Middle frontal gyrus (tissue), 1 donor: ENCODE data around the gene FRAS1.
"Not testable (repeated sequence)": the region's sequence is repeated elsewhere in the genome, so short reads cannot be mapped to it uniquely, and the experiment has no call there.

Source experiments
- DNase-seq: peaks from one replicate; pipeline ENCODE4 v3.0.0-alpha.2; 2015; ENCODE audit warnings: low spot score; ENCODE audit errors: extremely low spot score

Gene FRAS1

DNA sequence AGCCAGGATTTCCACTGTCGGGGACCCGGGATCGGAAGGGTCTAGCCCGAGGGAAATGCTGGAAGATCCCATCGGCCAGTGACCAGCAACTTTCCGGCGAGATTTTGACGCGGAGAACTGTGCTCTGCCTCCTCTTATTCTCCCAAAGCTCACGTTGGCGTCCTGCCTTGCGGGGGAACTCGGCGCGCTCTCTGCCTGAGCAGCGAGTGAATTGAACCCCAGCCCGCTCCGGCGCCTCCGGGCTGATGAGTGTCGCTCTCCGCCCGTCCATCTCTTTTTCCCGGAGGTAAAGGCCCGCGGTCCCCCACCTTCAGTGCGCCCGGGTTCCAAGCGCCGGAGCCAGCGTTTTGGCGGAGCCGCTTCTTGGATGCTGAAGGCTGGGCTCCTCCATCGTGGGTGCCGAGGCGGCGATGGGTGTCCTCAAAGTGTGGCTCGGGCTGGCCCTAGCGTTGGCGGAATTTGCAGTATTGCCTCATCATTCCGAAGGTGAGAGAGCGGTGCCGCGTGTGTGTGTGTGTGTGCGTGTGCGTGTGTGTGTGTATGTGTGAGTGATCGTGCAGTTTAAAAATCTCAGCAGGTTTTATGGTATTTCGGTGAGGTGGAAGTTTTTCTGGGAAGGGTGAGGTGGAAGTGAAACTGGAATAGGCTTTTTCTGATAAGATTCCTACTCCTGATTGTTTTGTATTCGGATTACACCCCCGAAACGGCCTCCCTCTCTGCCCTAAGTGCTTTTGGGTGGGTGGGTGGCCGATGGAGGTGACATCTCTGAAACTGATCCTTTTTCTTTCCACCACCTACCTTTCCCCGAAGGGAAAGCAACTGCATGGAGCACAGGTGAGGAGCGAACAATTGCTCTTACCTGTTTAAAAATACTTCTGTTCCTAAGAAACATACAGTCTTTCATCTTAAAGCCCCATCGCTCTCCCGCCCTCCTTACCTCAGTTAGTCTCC, 752 bp downstream of the FRAS1 start:
- DNase-seq, result no peak

DNA sequence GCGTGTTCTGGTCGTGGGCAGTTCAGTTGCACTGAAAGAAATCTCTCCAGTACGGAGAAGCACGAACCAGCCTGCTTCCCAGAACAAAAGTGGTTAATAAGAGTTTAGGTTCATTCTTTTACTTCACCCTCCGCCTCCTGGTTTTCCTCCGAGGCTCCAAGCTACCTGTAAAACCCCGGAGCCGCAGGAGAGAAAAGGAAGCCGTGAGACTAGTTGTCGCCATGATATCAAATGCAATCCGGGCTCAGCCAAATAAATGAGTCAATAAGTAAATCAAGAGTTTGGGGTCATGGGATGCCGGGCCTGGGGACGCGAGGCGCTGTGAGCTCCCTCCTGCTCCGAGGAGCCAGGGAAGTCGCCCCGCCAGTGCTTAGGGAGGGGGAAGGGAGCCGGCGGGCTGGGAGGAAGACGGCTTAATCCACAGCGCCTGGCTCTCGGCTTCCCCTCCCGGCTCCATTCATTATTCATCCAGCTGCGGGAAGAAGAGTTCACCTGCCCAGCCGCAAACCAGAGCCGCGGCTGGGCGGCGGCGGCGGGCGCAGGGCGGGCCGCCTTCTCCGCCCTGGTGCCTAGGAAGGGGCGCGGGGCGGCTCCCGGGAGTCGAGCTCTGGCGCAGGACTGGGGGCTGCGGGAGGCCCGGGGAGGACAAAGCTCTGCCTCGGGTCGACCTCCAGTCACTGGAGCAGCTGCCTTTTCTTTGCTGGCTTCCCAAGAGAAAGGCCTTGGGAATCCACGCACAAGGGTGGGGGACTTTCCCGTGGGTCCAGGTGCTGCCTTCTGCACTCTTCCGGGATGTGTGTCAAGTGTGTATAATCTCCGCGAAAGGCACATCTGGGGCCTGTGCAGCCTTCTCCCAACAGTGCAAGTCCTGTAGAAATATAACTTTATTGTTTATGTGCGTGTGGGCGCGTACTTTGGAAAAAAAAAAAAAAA, 1.7 kb downstream of the FRAS1 start:
- no peak for DNase-seq

DNA sequence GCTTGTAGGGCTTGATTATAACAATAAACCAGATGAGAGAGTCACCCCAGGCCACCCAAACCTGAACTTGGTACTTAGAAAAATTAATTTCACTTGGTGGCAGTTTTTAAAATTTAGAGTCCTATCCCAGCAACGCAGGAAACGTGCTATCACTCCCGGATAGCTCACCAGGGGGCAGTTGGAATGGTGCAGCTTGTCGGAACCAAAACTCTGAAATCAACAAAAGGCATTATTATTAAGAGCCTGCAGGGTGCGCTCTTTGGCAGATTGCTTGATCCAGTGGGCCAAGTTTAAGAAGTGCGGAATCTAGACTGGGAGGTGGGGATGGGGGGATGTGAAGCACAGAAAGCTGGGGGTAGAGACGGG, 2.4 kb downstream of the FRAS1 start:
- DNase-seq, result no peak

DNA sequence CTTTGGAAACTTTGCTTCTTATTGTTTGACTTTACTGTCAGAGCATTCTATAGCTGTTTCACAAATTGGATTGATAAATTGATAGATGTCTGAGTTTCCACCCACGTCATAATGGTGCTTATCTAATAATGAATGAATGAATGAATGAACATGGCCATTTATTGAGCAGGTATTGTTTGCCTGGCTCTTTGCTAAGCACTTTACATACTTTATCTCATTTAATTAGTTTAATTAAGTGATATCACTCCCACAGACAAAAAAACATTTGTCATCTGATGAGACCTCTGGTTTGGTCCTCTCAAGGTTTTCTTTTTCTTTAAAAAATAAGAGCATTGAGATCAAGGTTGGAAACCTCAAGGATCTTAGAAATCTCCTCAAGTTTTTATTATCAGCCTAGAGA, 2.8 kb downstream of the FRAS1 start:
- no peak for DNase-seq

DNA sequence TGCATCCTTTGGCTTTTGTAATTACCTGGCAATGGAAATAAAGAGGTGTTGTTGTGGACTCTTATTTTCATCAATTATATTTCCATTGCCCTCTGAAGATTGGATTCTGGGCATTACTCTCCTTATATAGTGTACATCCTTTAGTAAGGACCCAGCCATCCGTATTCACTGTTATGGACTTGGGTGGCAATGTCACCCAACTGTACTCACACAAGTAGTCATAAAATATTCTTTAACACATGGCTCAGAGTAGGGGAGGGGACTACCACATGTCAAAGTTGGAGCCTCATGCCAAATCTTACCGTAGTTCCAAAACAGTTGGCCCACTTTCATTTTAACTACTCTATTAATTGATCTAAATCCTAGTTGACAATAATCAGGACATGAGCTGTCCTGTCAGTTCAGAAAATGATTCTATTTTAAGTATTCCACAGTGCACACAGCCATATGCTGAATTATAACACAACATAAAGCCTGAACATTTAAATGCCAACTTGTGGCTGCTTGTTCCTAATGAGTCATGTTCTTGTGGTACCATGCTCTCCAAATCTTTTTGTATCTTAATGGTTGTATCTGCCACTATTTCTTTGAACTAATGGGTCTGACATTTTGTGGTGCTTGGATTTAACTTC, 4.9 kb downstream of the FRAS1 start:
- DNase-seq, result no peak

DNA sequence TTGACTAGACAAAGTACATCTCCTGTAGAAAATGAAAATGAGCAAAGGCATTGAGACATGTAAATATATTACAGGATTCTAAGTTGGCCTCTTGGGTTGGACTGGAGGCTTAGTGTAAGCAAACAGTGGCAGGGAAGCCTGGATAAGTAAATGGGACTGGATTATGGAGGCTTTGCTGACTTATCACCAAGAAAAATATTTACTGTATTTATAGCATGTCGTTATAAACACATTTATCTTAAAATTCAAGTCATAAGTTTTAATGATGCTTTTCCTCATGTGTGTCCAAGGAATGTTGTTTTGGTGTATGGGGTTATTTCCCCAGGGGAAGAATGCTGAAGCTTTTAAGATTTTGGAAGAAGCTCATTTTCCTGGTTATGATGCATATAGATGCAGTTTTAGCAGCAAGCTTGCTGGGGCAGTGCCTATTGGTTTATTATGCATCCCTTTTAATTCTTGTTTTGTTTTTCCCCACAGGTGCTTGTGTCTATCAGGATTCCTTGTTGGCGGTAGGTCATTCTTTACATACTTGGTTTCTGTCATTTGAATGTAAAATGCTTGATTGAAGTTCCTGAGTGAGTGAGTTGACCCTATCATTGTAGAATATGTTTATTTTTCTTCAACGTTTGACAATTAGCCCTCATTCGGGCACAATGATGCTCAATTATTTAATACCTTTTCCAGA, 8.5 kb downstream of the FRAS1 start:
- DNase-seq, result no peak

DNA sequence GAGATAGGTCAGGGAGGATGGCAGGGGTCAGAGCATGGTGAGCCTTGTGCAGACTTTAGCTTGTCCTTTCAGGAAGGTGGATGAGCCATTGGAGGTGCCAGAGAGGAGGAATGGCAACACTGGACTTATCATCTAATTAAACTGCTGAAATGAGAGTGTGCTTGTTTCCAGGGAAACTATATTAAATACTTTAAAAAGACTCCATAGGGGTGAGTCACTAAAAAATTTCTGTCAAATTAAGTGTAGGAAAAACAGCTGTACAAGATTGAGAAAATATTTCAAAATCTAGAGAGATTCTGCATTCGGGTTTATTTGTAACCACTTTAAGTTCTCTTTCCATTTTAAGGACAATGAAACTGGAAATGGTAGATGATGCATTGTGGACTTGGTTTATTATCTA, 11.4 kb downstream of the FRAS1 start:
- no peak for DNase-seq

DNA sequence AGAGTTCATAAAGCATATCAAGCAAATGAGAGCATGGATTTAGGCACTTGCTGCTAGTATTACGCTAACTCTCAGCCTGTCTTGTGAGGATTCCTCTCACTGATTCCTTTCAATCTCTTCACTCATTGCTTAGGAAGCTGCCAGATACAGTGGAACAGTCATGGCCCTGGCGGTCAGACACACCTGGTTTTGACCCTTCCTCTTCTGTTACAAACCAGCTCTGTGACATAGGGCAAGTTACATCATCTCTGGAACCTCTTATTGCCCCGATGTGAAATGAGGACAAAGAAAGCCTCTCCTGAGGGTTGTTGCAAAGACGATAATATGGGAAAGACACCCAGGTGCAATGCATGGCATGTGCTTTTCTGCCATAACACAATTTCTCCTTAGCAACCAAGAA, 12.2 kb downstream of the FRAS1 start:
- DNase-seq, result no peak

DNA sequence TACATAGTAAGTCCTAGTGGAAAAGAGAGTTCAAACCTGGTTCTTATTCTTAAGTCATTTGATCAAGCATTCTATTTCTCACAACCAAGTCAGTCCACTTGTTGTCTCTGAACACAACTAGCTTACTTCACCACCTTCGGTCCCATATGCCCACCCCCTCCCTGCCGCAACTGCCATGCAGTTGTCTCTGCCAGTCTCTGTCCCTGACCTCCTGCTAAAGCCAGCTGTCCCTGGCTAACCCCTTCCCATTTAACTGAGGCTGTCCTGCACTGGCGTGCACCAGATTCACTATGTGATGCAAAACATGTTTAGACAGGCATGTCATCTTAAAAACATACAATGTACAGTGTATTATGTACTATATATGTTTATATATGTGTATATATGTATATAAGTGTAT, 12.7 kb downstream of the FRAS1 start:
- DNase-seq, result no peak

DNA sequence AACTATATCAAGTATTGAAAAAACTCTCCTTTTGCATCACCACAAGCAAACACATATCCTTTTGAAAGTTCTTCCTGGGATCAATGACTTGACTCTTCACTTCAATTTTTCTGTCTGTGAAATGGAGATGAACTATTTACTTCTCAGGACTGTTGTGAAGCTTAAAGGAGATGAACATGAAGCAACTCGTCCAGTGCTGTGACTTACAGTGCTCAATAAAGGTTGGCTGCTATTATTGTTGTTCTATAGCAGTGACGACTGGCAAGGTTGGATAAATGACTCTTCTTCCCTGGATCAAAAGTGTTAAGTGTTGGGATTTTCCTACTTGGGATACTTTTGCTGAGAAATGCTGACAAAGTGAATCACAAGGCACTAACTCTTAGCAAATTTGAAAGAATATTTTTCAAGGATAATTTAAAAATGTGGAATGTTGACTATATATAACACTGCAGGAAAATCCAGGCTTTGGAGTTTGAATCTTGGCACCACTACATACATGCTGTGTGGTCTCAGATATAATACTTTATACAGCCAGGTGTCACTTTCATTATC, 13.7 kb downstream of the FRAS1 start:
- DNase-seq, result no peak

DNA sequence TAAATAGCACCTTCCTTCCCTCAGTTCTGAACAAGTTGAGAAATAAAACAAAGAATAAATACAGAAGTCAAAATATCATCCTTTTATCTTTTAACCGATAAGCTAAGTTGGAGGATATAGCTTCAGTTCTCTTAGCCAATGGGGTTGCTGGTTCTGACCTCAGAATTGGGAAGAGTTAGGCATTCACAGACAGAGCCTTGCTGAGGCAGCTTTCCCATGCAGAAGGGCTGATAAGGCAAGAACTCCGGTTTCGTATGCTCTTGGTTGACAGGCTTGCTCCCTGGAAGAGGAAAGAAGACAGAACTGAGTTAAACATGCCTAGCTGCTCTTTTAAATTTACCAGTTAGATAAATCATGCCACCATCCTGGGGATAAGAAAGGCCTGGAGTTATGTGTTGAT, 17.6 kb downstream of the FRAS1 start:
- DNase-seq, result no peak

DNA sequence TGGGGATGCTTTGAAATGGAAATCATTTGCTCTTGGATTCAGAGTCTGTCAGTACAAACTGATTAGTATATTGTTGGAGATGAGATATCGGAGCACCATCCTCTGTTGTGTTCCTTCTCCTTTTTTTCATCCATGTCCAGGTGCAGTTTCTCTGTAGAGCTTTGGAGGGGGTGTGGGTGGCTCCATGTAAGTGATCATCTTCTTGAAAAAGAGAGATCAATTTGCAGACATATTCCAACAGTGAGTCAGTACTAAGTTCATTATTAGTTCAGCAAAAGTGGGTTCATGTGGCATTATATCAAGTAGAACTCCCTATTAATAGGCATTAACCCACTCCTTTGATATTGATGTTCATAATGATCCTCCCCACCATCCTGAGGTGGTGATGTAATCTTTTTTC, 18.9 kb downstream of the FRAS1 start:
- DNase-seq, result no peak

DNA sequence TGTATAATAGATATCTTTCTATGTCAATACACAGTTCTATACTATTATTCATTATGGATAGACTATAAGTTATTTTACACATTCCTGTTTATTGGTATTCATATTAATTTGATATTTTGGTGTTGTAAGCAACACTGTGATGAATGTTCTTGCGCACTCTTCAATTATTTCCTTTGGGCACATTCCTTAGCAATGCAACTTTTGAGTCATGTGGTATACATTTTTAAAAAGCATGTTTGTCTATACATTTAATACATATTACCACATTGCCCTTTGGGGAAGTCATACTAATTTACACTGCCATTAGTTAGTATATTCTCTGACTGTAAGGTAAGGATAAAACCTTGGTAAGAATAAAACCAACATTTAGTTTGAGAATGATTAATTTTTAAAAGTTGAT, 21.0 kb downstream of the FRAS1 start:
- DNase-seq, result no peak

DNA sequence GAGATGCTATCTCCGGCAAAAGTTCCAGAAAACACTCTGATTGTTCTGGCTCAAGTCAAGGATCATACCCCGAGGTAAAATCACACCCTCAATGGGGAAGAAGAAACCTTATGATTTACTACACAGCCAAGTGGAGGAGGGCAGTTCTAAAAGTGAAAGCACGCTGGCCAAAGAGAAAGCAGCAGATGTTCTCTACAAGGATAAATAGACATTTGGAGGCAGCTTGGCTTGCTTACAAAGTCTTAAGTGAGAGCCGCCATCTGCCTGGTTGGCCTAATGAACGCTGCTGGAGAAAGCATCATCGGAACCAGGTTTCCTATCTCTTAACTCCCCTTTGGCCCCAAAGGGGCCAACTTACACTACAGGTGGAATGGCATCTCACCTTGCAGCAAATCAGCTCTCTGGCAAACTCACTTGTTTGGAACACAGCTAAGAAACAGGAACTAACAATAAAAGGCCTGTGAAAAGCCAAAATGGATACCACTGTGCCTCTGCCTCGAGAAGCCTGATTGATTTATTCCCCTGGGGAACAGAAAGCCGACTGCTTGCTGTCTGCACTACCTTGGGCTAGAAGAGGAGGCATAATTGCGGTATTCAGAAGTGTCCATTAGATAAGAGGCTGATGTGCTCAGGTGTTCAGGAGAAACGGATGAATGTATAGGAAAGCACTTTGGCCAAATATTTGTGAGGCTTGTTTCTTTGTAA, 22.8 kb downstream of the FRAS1 start:
- no peak for DNase-seq

DNA sequence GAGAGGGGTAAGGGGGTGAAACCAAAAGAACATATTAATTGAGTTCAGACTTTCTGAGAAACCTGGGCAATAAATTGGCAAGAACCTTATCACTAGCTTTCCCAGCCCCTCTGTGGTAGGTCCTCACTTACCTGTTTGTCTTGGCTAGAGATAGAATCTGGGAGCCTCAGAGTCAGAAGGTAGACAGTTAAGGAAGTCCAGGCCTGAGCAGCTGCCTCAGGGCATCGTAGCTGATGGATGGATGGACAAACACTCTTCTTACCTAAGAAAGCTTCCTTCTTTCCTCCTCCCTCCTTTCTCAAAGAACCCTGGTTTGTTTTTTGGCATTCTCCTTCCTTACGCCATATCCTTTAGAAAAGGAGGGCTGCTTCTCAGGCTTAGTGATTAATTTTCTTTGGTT, 24.4 kb downstream of the FRAS1 start:
- no peak for DNase-seq

DNA sequence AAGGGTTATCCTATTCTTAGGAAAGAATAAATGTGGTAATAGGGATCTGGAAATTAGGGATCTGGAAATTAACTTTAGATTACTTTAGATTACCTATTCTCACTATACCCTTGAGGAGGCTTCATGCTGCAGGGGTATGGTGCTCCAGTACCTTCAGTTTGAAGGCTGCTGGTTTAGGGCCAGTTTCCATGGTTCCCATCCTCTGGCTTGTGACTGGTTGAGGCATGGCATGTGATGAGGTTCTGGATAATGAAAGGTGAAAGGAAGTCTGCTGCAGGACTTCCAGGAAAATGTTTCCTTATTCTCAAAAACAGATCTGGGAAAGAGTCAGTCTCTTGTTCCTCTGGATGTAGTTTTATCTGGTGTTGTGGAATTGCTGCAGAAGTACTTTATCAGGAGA, 25.9 kb downstream of the FRAS1 start:
- no peak for DNase-seq

DNA sequence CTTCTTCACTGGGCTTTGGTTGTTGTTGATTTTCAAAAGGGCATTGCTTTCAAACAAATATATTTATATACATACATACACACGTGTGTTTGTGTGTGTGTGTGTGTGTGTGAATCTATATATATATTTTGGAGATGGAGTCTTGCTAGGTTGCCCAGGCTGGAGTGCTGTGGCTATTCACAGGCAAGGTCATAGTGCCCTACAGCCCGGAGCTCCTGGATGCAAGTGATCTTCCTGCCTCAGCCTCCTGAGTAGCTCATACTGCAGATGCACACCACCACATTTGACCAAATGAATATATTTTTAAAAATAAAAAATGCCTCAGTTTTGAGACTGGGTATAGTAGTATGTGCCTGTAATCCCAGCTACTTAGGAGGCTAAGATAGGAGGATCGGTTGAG, 34.4 kb downstream of the FRAS1 start:
- DNase-seq, result no peak

DNA sequence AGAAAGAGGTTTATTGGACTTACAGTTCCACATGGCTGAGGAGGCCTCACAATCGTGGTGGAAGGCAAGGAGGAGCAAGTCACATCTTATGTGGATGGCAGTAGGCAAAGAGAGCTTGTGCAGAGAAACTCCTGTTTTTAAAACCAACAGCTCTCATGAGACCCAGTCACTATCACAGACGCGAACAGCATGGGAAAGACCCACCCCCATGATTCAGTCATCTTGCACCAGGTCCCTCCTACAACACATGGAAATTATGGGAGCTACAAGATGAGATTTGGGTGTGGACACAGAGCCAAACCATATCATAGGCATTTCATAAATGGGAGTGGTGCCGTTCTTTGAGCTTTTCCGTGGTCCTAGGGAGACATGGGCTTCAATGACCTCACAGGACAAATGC, 35.2 kb downstream of the FRAS1 start:
- DNase-seq, result not testable (repeated sequence)

DNA sequence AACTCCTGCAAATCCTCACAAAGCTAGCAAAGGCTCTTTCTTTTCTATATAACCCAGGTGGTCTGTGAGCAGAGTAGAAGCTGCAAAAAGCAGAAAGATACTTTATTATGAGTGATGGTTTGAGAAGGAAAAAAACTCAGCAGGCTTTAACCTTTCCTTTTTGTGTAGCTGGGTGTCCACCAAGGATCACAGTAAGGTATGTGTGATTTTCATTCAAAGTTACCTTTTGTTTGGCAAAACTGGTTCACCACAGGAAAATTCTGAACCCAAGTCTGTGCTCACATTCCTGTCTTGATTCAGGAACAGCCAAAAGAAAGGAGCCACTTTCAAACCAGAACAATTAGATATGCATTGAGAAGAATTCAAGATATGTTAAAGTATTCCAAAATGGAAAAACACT, 35.7 kb downstream of the FRAS1 start:
- no peak for DNase-seq

DNA sequence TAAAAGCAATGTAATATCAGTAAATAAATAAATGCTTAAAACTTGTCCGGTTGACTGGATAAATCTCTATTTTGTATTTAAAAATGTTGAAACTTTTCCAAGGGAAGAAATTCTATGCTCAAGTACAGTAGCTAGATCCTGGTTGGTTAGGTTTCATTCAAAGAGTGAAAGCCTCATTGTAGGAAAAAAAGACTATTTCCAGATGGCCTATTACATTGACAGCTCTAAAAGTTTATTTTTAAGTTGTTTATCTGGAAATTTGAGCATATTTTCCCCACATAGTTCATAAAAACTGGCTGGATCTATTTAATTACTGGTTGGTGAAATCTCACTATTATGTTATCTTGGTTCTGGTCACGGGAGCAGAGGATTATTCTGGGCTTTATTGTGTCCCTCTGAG, 38.0 kb downstream of the FRAS1 start:
- DNase-seq, result no peak
